Tibial artery (tissue), 4 donors: Measurements from ENCODE around the gene TUBB4A.

ENCODE experiments used
- DNase-seq, 2 donors: peaks; one replicate each; pipeline ENCODE4 v3.0.0-alpha.2; 2019
- H3K27ac ChIP-seq, 2 donors: fragments of 200-600 bp; sonication (generic) in 1 of 2; 1 replicate in 1 of 2; 2 replicates in 1 of 2; pipeline ENCODE4 v1.5.1; 2018 to 2019; ENCODE audit warnings: mild to moderate bottlenecking in 1 of 2
- H3K27me3 ChIP-seq, 2 donors: fragments of 200-600 bp; sonication (generic) in 1 of 2; one replicate each; pipeline versions ENCODE4 v1.5.1 to v1.6.0; 2016 to 2019
- H3K36me3 ChIP-seq, 3 donors: fragments of 200-600 bp; sonication (generic) in 2 of 3; one replicate each; pipeline ENCODE4 v1.5.1; 2016 to 2019; ENCODE audit warnings: mild to moderate bottlenecking in 2 of 3
- H3K4me1 ChIP-seq, 4 donors: fragments of 200-600 bp; sonication (generic) in 2 of 4; 1 replicate in 3 of 4; 2 replicates in 1 of 4; pipeline ENCODE4 v1.5.1; 2016 to 2019
- H3K4me3 ChIP-seq, 2 donors: fragments of 200-600 bp; sonication (generic) in 1 of 2; 1 replicate in 1 of 2; 2 replicates in 1 of 2; pipeline ENCODE4 v1.5.1; 2018 to 2019; ENCODE audit warnings: mild to moderate bottlenecking in 2 of 2
- H3K9me3 ChIP-seq, 3 donors: fragments of 200-600 bp; sonication (generic) in 1 of 3; one replicate each; pipeline ENCODE4 v1.5.1; 2016 to 2019
- intact Hi-C: fragments of 100-400 bp; cut with DNase I; formaldehyde crosslinking; loops from one replicate; pipeline ENCODE4 v1.15.0; 2023; ENCODE audit warnings: low total_unique reads
- TF ChIP-seq, protein P1 (sequence below), 2 experiments: fragments of 200-600 bp in 1 of 2; fragments of 450-650 bp in 1 of 2; IDR thresholded peaks; one replicate each; pipeline ENCODE4 v1.5.1; 2017 to 2019; ENCODE audit warnings: antibody characterized with exemption in 2 of 2, mild to moderate bottlenecking in 1 of 2, moderate library complexity in 1 of 2

TUBB4A gene

DNA sequence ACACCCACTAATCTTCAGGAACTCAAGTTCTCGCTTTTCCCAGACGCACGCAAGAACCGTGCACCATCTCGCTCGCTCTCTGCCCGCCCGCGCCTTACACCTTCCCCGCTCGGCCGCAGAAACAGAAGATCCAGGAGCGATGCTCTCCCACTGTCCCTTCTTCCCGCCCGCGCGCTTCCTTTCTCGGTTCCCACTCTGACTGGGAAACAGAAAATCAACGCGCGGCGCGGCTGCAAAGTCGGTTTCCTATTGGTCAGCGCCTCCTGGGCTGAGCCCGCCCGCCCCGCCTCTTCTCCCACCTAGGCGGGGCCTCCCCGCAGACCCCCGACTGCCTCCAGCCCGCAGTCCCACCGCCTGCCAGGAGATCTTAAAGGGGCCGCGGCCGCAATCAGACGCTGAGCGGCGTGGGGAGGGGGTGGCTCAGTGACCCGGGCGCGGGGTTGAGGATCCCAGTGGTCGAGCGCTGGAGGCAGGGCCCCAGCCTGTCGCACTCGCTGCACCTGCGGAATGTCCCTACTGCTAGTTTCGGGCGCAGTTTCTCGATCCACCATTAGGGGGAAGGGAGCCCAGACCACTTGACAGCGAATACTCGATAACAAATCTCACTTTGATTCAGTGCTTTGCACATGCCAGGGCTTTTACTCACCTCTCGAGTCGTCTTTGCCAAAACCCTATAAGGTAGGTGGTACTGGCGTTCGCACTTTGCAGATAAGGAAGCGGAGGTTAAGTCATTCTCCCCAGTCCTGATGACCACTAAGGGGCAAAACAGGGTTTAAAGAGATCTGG lies 41.8 kb downstream of the TUBB4A start:
- intact Hi-C loops = no loop called here
- peaks cover 0 to 33% (median 18%) of the 10 kb centered on the region in 4 donors for H3K4me1 ChIP-seq
- peak overlapping the region; percentile 65 to 72 for H3K4me3 ChIP-seq
- H3K27ac ChIP-seq = peak overlapping the region; percentile 64 to 73
- DNase-seq = peak; percentile 97
- H3K9me3 ChIP-seq = no peaks in the 10 kb centered on the region
- H3K27me3 ChIP-seq = peaks cover 0 to 24% of the 10 kb centered on the region in 2 donors
- H3K36me3 ChIP-seq = peaks cover 0 to 20% (median 15%) of the 10 kb centered on the region in 3 donors
- TF ChIP-seq, protein P1, sequence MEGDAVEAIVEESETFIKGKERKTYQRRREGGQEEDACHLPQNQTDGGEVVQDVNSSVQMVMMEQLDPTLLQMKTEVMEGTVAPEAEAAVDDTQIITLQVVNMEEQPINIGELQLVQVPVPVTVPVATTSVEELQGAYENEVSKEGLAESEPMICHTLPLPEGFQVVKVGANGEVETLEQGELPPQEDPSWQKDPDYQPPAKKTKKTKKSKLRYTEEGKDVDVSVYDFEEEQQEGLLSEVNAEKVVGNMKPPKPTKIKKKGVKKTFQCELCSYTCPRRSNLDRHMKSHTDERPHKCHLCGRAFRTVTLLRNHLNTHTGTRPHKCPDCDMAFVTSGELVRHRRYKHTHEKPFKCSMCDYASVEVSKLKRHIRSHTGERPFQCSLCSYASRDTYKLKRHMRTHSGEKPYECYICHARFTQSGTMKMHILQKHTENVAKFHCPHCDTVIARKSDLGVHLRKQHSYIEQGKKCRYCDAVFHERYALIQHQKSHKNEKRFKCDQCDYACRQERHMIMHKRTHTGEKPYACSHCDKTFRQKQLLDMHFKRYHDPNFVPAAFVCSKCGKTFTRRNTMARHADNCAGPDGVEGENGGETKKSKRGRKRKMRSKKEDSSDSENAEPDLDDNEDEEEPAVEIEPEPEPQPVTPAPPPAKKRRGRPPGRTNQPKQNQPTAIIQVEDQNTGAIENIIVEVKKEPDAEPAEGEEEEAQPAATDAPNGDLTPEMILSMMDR (IDR thresholded peaks at IDR 0.05) = peak; percentile 44 to 51

DNA sequence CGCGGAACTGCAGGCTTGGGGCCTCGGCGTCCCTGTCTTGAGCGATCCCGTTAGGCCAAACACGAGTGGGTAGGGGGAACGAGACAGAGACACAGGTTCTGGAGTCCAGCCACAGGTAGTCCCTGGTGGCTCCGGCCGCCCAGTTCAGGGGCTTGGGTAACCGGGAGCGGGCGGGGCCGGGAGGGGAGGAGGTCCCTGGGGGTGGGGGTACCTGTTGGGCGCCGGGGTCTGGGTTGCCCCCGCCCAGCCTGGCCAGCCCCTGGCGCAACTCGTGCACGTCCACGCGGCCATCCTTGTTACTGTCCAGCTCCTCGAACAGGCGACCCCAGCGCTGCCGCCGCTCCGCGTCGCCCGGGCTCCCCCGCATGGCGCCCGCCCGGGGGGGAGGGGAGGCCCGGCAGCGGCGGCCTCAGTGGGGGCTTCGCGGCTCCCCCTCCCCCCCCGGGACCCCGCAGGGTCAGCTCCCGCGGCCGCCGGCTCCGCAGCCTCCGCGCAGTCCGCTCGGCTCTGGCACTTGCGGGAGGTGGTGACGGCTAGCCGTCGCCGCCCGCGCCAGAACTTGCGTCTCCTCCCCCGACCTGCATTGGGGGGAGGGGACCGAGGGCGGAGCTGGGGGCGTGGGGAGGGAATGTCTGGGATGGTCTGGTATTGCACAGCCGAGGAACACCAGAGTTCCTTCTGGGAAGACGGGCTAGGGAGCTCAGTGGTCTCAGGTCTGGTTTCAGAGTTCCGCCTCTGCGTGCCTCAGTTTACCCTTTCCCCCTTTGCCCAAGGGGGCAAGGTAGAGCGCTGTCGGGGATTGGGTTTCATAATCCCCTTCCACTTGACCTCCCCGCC lies 42.6 kb downstream of the TUBB4A start, which contains the start of gene SLC25A23:
SLC25A23 (minus strand) TSS at position 531 of the 837 bp plus-strand sequence; CDS start at position 367, 164 bp downstream.
- H3K36me3 ChIP-seq = peaks cover 6 to 28% (median 24%) of the 10 kb centered on the region in 3 donors
- peaks cover 0 to 2% (median 1%) of the 10 kb centered on the region in 3 donors for H3K9me3 ChIP-seq
- peak; percentile 42 to 83 for DNase-seq
- intact Hi-C loops = no loop called here
- TF ChIP-seq, protein P1 (IDR thresholded peaks at IDR 0.05) = no peak
- H3K4me1 ChIP-seq = peaks cover 0 to 31% (median 18%) of the 10 kb centered on the region in 4 donors
- H3K27ac ChIP-seq = peak within 1 kb of the TSS; percentile 64 to 73
- H3K27me3 ChIP-seq = peaks cover 0 to 16% of the 10 kb centered on the region in 2 donors
- peak within 1 kb of the TSS; percentile 65 to 72 for H3K4me3 ChIP-seq

DNA sequence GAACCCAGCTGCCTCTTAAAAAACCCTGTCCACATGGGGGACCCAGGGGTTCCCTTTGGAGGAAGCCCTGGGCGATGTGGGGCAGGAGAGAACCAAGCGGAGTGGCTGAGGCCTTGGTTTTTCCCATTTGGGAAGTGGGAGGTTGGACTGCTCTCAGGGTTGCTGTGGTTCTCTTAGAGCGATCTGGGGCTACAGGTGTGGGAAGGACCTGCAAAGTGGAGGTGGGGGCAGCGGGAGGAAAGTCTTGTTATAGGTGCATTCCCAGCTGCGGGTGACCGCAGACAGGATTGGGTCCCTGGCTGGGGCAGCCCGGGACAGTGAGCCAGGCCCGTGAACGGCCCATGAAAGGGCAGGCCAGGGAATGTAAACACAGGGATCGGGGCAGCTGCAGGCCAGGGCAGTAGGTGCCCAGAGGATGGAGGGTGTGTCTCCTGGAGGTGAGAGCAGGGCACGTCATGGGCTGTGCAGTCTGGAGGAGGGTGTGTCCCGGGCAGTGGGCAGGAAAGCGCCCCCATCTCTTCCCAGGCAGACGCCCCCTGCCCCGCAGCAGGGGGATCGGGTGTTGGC lies 43.3 kb downstream of the TUBB4A start:
- intact Hi-C loops = no loop called here

DNA sequence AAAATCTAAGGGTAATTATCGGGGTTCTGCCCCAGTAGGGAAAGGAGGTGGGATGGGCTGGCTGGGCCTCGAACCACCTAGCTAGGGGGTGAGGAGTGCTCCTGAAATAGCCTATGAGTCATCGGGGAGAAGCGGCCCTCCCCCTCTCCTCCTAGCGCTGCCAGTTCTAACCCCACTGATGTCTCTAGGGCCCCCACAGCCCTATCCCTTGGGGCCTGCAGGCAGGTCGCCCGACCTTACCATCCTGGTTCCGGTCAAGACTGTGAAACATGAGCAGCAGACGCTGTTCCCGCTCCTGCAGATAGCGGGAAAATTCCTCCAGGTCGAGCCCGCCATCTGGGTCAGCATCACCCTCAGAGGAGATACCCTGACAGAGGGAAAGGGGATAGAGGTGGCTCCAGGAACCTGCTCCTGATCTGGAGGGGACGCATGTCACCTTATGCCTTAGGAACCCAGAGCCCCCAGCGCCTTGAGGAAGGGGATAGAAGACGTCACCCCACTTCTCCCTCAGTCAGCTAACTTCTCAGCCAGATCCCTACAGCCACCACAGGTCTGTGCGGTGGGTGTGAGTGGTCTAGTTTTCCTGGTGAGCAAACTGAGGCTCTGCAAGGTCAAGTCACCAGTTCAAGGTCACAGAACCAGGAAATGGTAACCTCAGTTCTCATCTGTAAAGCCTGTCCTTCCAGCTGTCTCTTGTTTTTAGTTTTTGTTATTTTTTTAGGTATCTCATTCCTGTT lies 44.0 kb downstream of the TUBB4A start:
- DNase-seq = no peak
- TF ChIP-seq, protein P1 (IDR thresholded peaks at IDR 0.05) = no peak
- Histone ChIP-seq H3K9me3 (peaks cover 0 to 12% (median 11%) of the 10 kb centered on the region in 3 donors), H3K27me3 (peaks cover 0 to 3% of the 10 kb centered on the region in 2 donors), H3K27ac (peak overlapping the region; percentile 13 to 73), H3K36me3 (peaks cover 20 to 42% (median 37%) of the 10 kb centered on the region in 3 donors), H3K4me1 (peaks cover 0 to 23% (median 14%) of the 10 kb centered on the region in 4 donors), H3K4me3 (peak overlapping the region in 1 of 2 donors; percentile 72)
- intact Hi-C loops = no loop called here

More for the DNA sequence above, 43.3 kb downstream of the TUBB4A start:
- Histone ChIP-seq H3K27ac (peak overlapping the region; percentile 64 to 73), H3K4me3 (peak overlapping the region; percentile 65 to 72), H3K4me1 (peaks cover 0 to 24% (median 14%) of the 10 kb centered on the region in 4 donors), H3K9me3 (peaks cover 0 to 9% (median 8%) of the 10 kb centered on the region in 3 donors), H3K27me3 (peaks cover 0 to 9% of the 10 kb centered on the region in 2 donors), H3K36me3 (peaks cover 14 to 35% (median 31%) of the 10 kb centered on the region in 3 donors)
- TF ChIP-seq, protein P1 (IDR thresholded peaks at IDR 0.05) = no peak
- peak in 1 of 2 donors; percentile 67 for DNase-seq
